ENCODE measurements around the gene CSNK1A1L.

- TF ChIP-seq CTCF (IDR thresholded peaks at IDR 0.05 in 4 of 5, conservative IDR thresholded peaks at IDR 0.05 in 1 of 5), result no peak
- no peak for TF ChIP-seq POLR2A (IDR thresholded peaks at IDR 0.05)
Measured at GRCh38 chr13:37076818-37077217, 28.6 kb downstream of the CSNK1A1L start.
